Measurements from ENCODE around the gene UBFD1.

DNA sequence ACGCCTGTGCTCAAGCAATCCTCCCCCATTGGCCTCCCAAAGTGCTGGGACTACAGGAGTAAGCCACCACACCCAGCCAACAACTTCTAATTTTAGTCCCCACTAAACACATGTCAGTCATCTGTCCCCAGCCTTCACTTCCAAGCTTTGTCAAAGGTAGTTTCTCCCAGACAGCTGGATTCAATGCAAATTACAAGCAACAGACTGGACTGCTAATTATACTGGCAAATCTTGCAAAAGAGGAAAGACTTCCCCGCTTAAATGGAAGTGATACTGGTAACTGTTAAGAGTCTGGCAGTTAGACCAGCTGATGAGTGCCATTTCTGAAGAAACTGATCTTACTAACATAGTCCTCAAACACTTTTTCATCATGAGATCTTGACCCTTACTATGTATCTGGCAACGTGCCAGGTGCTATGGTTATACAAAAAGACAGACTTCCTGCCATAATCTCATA is 39.1 kb upstream of the UBFD1 start:
- no peak for TF ChIP-seq POLR2A (IDR thresholded peaks at IDR 0.05)
- TF ChIP-seq, protein P1, sequence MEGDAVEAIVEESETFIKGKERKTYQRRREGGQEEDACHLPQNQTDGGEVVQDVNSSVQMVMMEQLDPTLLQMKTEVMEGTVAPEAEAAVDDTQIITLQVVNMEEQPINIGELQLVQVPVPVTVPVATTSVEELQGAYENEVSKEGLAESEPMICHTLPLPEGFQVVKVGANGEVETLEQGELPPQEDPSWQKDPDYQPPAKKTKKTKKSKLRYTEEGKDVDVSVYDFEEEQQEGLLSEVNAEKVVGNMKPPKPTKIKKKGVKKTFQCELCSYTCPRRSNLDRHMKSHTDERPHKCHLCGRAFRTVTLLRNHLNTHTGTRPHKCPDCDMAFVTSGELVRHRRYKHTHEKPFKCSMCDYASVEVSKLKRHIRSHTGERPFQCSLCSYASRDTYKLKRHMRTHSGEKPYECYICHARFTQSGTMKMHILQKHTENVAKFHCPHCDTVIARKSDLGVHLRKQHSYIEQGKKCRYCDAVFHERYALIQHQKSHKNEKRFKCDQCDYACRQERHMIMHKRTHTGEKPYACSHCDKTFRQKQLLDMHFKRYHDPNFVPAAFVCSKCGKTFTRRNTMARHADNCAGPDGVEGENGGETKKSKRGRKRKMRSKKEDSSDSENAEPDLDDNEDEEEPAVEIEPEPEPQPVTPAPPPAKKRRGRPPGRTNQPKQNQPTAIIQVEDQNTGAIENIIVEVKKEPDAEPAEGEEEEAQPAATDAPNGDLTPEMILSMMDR (IDR thresholded peaks at IDR 0.05): no peak
